K562 (cell line): ENCODE results near the gene SNX30. TPM values are rescaled to one million over a fixed set of nuclear protein-coding genes. Genes with fewer than 3 reads are reported as not detected.
A peak's percentile ranks its signal among the peaks of the same experiment; 100 is the strongest.

Source experiments
- ATF3 ChIP-seq, 2 experiments: fragments of 450-650 bp in 1 of 2; sonication (generic) in 1 of 2; formaldehyde crosslinking in 1 of 2; IDR thresholded peaks in 1 of 2; conservative IDR thresholded peaks in 1 of 2; 2 replicates each; pipeline versions ENCODE4 v1.6.1 to v1.8.1; 2016 to 2023; ENCODE audit warnings: mild to moderate bottlenecking in 2 of 2, moderate library complexity in 2 of 2, inconsistent platforms in 1 of 2, missing genetic modification reagents in 1 of 2
- CBFA2T3 ChIP-seq: fragments of 450-650 bp; IDR thresholded peaks from 2 replicates; pipeline ENCODE4 v1.6.1; 2017
- CBX2 ChIP-seq: fragments of 200-600 bp; sonication (generic); IDR thresholded peaks from one replicate; pipeline ENCODE4 v1.6.1; 2012; ENCODE audit warnings: mild to moderate bottlenecking, low read length, inconsistent platforms; ENCODE audit not compliant: insufficient read depth, poor library complexity, severe bottlenecking
- CHD1 ChIP-seq: fragments of 200-600 bp; sonication (generic); IDR thresholded peaks from one replicate; pipeline ENCODE4 v1.6.1; 2012; ENCODE audit warnings: mild to moderate bottlenecking, moderate library complexity, low read length, inconsistent platforms
- CTBP1 ChIP-seq: fragments of 450-650 bp; IDR thresholded peaks from 2 replicates; pipeline ENCODE4 v1.6.1; 2016; ENCODE audit warnings: borderline replicate concordance
- DNMT1 ChIP-seq: fragments of 450-650 bp; IDR thresholded peaks from 2 replicates; pipeline ENCODE4 v1.6.1; 2016; ENCODE audit warnings: antibody characterized with exemption, mild to moderate bottlenecking
- FOSL1 ChIP-seq: fragments of 200-800 bp; sonication (Bioruptor generic); conservative IDR thresholded peaks from 2 replicates; pipeline ENCODE4 v1.6.1; 2016; ENCODE audit warnings: missing genetic modification characterization, missing compliant biosample characterization
- HES1 ChIP-seq: fragments of 450-650 bp; IDR thresholded peaks from 2 replicates; pipeline ENCODE4 v1.6.1; 2016; ENCODE audit warnings: low read depth, mild to moderate bottlenecking, moderate library complexity
- HLTF ChIP-seq: fragments of 450-650 bp; IDR thresholded peaks from 2 replicates; pipeline ENCODE4 v1.6.1; 2016
- KDM1A ChIP-seq, 2 experiments: fragments of 450-650 bp; IDR thresholded peaks; 2 replicates each; pipeline ENCODE4 v1.6.1; 2016; ENCODE audit warnings: mild to moderate bottlenecking in 2 of 2
- KDM2B ChIP-seq: fragments of 250-450 bp; sonication (Bioruptor Pico); IDR thresholded peaks from 2 replicates; pipeline ENCODE4 v1.8.0; 2021; ENCODE audit warnings: mild to moderate bottlenecking, moderate library complexity
- KLF16 ChIP-seq: IDR thresholded peaks from 2 replicates; pipeline ENCODE4 v1.6.1; 2016; ENCODE audit warnings: antibody characterized with exemption
- MCM7 ChIP-seq, 2 experiments: fragments of 450-650 bp; IDR thresholded peaks; 2 replicates each; pipeline ENCODE4 v1.6.1; 2016 to 2018
- POLR2AphosphoS2 ChIP-seq: IDR thresholded peaks from 2 replicates; pipeline ENCODE4 v1.6.1; 2012; ENCODE audit warnings: low read length, improper control_type of control experiment
- SFPQ ChIP-seq: fragments of 200-400 bp; formaldehyde crosslinking; IDR thresholded peaks from 2 replicates; pipeline ENCODE4 v1.6.1; 2017; ENCODE audit warnings: mild to moderate bottlenecking, low read depth, low read length, moderate library complexity
- SMARCA4 ChIP-seq: fragments of 450-650 bp; IDR thresholded peaks from 2 replicates; pipeline ENCODE4 v1.6.1; 2016
- TCF7 ChIP-seq: sonication (generic); IDR thresholded peaks from 2 replicates; pipeline ENCODE4 v1.6.1; 2016; ENCODE audit warnings: antibody characterized with exemption, borderline replicate concordance
- ZC3H11A ChIP-seq: IDR thresholded peaks from 2 replicates; pipeline ENCODE4 v1.6.1; 2012; ENCODE audit warnings: low read depth, low read length, improper control_type of control experiment
- ZNF124 ChIP-seq: sonication (generic); formaldehyde crosslinking; IDR thresholded peaks from 2 replicates; pipeline ENCODE4 v1.8.1; 2022; ENCODE audit warnings: missing genetic modification reagents
- ZNF655 ChIP-seq: fragments of 250-450 bp; sonication (Bioruptor Pico); IDR thresholded peaks from 2 replicates; pipeline ENCODE4 v1.5.0; 2021
- polyA plus RNA-seq, 8 experiments: library from polyadenylated mRNA; depleted of rRNA in 4 of 8; stranded (reverse) in 5 of 8; unstranded in 3 of 8; fragments of >200 nt; fragmentation: Nextera tagmentation in 2 of 8; fragmentation: Illumina TruSeq in 1 of 8; extraction: Ambion mirVana in 2 of 8; extraction: Trizol in 1 of 8; gene quantifications; 2 replicates each; pipeline versions ENCODE4 v1.2.1 to v1.2.3, GENCODE V29; 2011 to 2014; ENCODE audit warnings: inconsistent platforms in 1 of 8, missing spikeins in 1 of 8
- total RNA-seq, 7 experiments: library from RNA; depleted of rRNA in 6 of 7; stranded (reverse); fragments of >200 nt in 6 of 7; fragmentation: Illumina TruSeq in 2 of 7; extraction: Trizol in 2 of 7; gene quantifications; 2 replicates each; pipeline versions ENCODE4 v1.2.1 to v1.2.3, GENCODE V29; 2011 to 2021; ENCODE audit warnings: low replicate concordance in 1 of 7

SNX30 gene
- total and polyA plus RNA-seq, 9 of the 15 experiments (the other 6 are each of a cell fraction or from before 2014, with no cell fraction given), result 0.76 to 5.9 (median 3.3) TPM

GRCh38 chr9:112764344-112764743 lies 13.8 kb downstream of the SNX30 start (continued):
- TF ChIP-seq KDM1A (IDR thresholded peaks at IDR 0.05) (peak; percentile 92), POLR2AphosphoS2 (no peak), ATF3 (IDR thresholded peaks at IDR 0.05) (no peak; the same call in 1 of the 2 replicates), ATF3 (CRISPR knock-in tag; conservative IDR thresholded peaks at IDR 0.05) (no peak), KDM2B (no peak), MCM7 (IDR thresholded peaks at IDR 0.05) (no peak), CBFA2T3 (peak; percentile 56), CBX2 (no peak), CTBP1 (no peak), ZC3H11A (no peak), HLTF (no peak), CHD1 (no peak), KLF16 (no peak), FOSL1 (tag) (peak; percentile 62), ZNF124 (CRISPR knock-in tag) (no peak), HES1 (peak; percentile 62; the same call in 1 of the 2 replicates), SMARCA4 (peak; percentile 24; the same call in 1 of the 2 replicates), SFPQ (no peak), ZNF655 (CRISPR knock-in tag) (no peak), TCF7 (no peak), DNMT1 (no peak)
